ENCODE data around the gene SGSM1.

GRCh38 chr22:24962094-24962493, 156.1 kb downstream of the SGSM1 start:
- TF ChIP-seq CTCF (IDR thresholded peaks at IDR 0.05) = no peak
- TF ChIP-seq POLR2A (IDR thresholded peaks at IDR 0.05) = no peak

Data from right lobe of liver (tissue), 4 donors.